Measurements from ENCODE around the gene TFAP2A.
A peak's percentile ranks its signal among the peaks of the same experiment; 100 is the strongest.

The TFAP2A gene

DNA sequence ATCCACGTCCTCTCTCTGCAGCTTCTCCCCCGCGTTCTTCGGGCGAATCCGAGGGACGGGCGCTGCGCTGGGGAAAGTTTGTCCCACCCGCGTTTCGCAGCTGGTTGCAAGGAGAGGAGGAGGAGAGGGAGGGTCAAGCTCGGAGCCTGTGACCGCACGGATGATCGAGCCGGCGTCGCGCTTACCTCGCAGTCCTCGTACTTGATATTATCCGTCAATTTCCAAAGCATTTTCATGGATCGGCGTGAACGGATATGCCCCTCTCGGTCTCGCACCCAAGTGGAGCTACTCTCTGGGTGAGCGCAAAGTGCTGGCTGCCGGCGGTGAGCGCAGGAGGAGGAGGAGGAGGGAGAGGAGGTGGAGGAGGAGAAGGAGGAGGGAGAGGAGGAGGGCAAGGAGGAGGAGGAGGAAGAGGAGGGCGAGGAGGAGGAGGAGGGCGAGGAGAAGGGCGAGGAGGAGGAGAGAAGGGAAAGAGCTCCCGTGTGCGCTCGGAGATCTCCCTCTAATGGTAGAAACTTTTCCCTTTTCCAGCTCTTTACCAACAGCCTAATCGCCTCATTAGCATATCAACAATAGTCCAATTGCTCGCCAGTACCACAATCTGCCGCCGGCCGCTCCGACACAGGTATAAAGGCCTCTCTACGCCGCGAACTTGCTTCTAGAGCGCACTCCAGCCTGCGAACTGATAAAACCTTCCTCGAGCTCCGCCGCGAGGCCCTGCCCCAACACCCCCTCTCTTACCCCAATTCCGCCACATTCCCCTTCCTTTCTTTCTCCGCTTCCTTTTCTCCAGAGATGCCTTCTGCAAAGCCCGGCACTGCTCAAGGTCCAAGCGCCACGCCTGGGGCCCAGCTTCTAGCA lies at the start of gene TFAP2A:
TSS of gene TFAP2A (minus strand) at position 319 of the 861 bp plus-strand sequence. CDS start at position 236, 83 bp downstream.
- DNase-seq, result no peak

DNA sequence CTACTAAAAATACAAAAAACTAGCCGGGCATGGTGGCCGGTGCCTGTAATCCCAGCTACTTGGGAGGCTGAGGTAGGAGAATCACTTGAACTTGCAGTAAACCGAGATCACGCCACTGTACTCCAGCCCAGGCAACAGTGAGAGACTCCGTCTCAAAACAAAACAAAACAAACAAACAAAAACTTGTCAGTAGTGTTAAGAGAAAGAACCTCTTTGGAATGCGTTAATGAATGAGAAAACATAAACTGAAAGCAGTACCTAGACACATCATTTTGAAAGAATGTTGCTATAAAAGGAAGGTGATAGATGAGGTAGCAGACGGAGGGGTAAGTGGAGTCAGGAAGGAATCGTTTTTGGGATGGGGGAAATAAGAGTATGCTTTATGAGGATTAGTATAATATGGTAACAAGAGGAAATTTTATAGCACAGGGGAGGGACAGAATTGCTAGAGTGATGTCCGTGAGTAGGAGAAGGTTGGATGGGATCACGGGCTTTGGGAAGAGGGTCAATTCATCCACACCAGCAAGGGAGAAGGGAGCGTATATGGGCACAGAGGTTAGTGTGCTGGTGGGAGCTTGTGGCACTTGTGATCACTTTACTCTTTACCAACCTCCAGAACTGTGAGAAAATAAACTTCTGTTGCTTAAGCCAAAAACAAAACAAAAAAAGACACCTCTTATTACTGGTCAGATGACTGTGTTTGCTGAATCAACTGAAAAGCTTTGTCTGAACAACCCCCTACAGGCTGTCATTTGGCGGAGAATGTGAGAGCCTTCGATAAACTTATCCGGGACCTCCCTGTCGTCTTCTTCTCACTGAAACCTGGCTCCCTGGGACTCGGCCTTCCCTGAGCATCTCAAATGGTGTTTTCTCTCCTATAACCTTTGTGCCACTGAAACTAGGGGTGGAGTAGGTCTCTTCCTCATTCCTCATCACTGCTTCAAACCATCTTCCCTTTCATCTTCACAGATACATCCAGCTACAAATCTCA lies 48.9 kb upstream of the TFAP2A start:
- no peak for DNase-seq

DNA sequence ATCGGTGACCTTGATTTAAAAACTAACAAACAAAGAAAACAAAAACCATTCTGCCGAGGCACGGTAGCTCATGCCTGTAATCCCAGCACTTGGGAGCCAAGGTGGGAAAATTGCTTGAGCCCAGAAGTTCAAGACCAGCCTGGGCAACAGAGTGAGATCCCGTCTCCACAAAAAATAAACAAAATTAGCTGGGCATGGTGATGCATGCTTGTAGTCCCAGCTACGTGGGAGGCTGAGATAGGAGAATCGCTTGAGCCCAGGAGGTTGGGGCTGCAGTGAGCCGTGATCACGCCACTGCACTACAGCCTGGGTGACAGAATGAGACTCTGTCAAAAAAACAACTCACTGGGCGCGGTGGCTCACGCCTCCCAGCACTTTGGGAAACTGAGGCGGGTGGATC lies 48.2 kb upstream of the TFAP2A start:
- DNase-seq, result no peak

DNA sequence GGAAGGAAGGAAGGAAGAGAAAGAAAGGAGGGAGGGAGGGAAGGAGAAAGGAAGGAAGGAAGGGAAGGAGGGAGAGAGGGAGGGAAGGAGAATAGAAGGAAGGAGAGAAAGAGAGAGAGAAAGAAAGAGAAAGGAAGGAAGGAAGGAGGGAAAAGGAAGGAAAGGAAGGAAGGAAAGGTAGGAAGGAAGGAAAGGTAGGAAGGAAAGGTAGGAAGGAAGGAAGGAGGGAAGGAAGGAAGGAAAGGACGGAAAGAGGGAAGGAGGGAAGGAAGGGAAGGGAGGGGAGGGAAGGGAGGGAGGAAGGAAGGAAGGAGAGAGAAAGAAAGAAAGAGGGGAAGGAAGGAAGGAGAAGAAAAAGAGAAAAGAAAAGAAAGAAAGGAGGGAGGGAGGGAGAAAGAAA lies 47.0 kb upstream of the TFAP2A start:
- DNase-seq, result no peak

DNA sequence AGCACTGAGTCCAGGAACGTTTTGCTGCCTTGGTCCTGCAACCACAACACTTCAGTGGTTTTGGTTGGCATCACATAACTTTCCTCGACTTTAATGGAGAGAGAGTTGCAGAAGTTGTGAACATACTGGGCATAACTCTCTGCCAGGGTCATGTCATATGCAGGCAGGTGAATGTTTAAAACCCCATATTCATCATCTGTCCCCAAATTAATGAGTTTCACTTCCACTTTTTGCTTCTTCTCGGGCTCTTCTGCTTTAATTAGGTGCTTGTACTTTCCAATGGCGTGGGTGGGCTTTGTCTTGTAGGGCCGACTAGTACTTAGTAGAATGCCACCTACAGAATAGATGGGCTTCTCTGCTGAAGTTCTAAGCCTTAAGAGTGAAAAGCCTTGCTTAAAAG lies 45.2 kb upstream of the TFAP2A start:
- no peak for DNase-seq

DNA sequence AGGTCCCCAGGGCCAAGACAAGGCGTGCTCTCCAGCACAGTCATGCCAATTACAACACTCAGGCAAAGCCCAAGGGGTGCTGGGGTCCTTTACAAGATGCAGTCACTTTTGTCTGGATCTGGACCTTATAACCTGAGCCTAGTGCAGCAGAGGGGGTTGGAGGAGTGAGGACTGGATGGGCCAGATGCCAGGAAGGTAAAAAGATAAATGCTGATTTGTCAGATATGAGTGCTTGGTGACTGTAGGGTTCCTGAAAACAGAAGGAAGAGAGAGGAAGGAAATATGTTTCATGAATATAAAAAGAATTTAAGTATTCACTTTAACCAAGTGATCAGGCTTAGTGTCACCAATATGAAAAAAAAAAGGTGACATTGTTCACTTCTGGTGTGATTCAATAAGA lies 43.4 kb upstream of the TFAP2A start:
- no peak for DNase-seq

DNA sequence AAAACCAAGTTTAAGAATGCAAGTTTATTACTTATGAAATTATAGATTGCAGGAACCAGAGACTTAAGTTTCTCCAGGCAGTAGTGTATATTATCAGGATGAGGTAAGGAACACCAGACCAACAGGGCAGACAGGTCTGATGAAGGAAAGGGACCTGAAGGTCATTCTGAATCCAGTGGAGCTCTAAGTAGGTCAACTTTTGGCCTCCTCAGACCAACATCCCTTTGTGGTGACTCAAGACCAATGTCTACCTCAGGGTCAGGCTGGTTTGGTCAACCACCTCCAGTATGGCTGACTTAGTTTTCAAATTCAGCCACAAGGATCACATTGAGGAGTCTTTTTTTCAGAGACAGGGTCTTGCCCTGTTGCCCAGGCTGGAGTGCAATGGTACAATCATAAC lies 38.7 kb upstream of the TFAP2A start:
- DNase-seq, result no peak

DNA sequence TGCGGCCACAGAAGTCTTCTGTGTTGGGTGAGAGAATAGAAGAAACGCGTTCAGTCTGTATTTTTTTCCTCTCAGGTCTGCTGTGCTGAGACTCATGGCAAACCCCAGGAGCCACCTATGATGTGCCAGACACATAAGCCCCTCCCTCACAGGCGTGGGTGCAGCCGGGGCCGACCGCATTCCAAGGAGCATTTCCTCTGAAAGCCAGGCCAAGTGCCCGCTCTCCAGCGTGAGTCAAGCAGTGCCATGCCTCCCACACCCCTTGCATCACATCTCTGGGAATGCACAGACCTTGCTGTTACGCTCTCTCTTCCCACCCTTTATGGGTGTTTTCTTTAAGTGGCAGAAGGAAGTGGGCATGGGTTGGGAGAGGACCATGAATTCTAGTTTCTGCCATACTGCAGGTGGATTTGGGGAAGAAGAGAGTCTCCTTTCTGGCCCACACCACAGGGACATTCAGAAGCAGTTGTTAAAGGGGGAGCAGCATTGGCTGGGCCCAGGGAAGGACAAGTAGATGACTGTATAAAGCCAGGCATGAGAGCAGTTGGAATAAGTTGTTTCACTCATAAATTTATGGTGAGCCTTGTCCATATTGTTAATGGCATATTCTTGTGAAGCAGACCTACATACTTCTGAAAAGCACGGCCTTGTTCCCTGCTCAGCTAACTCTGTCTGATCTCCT lies 37.1 kb upstream of the TFAP2A start:
- no peak for DNase-seq

DNA sequence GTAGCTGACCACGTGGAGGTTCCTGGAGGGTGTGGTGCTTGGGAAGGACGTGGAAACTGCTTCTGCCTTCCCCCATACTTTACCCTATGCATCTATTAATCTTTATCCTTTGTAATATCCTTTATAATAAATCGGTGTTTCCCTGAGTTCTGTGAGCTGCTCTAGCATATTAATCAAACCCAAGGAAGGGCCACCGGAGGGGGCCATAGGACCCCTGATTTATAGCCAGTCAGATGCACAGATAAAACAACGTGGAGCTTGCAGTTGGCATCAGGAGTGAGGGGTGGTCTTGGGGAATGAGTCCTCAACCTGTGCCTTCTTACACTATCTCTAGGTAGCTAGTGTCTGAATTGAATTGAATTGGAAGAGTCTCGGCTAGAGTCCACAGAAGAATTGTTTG lies 36.5 kb upstream of the TFAP2A start:
- DNase-seq, result no peak

DNA sequence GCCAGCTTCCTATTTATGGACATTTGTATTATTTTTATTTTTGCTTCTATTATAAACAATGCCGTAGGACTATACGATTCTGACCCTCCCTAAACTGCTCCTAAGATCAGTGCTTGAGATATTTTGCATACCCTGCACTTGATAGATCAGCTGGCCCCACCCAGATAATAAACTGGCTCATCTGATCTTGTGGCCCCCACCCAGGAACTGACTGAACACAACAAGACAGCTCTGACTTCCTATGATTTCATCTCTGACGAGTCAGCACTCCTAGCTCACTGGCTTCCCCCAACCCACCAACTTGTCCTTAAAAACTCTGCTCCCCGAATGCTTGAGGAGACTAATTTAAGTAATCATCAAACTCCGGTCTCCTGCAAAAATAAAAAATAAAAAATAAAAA lies 34.9 kb upstream of the TFAP2A start:
- DNase-seq, result no peak

DNA sequence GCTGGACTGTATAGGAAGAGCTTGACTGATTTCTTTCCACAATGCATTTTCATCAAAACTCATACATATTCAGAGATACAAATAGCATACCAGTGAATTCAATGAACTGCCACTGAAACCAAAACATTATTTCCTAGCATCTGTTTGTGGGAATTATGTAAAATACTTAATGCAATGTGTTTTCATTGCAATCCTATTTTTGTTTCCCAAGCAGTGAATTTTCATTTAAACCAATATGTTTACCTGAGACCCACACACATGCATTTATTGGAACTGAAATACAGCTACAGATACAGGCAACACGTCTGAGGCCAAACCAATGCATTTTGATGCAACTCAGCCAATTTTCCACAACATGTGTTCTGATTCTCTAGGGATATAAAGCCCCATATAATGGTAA lies 33.2 kb upstream of the TFAP2A start:
- DNase-seq, result no peak

DNA sequence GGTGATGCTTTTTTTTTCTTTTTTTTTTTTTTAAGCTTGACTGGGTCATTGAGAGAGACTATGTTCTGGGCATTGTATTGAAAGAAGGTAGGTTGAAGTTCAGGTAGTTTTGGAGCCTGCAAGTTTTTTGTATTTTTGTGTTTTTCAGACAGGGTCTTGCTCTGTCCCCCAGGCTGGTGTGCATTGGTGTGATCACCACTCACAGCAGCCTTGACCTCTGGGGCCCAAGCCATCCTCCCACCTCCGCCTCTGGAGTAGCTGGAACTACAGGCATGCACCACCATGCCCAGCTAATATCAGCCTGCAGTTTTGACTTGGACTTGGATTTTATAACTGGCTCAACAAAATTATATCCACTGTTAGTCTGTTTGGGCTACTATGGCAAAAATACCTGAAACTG lies 31.7 kb upstream of the TFAP2A start:
- DNase-seq, result no peak

DNA sequence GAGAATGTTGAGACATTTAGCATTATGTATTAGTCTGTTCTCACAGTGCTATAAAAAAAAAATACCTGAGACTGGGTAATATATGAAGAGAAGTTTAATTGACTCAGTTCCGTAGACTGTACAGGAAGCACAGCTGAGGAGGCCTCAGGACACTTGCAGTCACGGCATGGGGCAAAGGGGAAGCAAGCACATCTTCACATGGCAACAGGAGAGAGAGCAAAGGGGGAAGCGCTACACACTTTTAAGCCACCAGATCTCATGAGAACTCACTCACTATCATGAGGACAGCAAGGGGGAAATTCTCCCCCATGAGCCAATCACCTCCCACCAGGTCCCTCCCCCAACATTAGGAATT lies 26.8 kb upstream of the TFAP2A start:
- no peak for DNase-seq

DNA sequence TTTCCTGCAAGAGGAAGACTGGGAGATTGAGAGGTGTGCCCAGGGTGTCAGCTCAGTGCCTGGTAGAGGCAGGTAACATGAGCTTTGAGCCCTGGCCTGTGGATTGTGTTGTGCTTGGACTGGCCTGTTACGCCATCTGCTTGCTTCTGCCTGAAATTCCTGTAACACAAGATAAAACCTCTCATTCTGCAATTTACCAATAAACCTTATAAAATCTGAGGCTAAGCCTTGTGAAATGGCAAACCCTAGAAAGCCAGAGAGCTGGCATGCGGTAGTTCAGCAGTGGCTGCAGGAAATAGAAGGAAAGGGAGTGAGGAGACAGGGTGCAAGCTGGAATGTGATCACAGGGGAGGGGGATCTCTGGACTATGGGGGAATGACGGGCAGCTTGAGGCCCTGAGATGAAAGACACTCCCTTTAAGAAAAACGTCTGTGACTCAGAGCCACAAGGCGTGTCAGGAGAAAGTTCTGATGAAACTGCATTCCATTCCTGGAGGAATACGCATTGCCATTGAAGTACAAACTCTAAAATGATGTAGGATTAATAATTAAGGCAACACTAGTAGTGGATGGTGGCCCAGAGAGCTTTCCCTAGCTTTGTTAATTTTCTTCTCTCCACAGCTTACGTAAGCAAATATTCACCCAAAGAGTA lies 26.3 kb upstream of the TFAP2A start:
- no peak for DNase-seq

DNA sequence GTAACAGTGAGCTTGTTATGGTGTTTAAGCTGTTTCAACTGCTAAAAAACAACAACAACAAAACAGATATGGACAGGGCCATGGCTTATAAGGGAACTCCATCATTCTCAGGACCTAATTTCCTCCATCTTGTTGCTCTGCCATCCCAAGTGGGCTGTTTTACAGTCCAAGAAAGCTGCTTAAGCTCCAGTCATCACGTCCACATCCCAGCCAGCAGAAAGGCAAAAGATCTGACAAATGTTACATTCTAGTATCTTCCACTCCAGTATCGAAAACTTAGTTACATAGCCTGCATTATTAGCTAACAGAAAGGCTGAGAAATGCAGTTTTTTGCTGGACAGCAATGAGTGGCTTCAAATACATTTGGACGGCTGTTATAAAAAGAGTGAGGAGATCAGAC lies 23.0 kb upstream of the TFAP2A start:
- no peak for DNase-seq

DNA sequence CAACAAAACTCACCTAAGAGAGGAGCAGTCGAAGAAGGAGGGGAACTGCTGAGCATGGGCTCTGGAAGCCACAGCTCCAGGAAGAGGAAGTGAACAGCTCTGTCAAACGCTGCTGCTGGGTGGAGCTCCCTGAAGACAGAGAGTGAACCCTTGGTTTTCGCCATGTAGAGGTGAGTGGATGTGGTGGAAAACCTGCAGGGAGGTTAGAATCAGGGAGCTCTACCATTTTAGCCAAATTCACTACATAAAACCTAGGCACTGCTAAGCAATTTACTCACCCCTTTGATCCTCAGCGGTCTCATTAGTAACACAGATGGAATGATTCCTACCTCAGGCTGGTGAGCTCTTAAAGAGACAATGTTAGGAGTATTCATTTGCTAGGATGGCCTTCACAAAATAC lies 19.4 kb upstream of the TFAP2A start:
- peak; percentile 75 to 77 for DNase-seq

DNA sequence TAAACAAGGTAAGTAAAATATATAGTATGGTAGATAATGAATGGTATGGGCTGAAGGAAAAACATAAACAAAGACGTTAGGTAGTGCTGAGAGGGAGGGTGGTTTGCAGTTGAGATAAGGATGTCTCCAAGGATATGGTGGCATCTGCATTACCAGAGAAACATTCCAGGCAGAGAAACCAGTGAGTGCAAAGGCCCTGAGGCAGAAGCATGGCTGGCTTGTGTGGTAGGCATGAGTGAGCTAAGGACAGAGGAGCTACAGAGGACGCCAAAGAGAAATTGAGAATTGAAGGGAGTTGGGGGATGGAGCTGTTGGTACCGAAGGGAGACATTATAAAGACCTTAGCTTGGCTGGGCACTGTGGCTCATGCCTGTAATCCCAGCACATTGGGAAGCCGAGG lies 18.4 kb upstream of the TFAP2A start:
- DNase-seq, result no peak

DNA sequence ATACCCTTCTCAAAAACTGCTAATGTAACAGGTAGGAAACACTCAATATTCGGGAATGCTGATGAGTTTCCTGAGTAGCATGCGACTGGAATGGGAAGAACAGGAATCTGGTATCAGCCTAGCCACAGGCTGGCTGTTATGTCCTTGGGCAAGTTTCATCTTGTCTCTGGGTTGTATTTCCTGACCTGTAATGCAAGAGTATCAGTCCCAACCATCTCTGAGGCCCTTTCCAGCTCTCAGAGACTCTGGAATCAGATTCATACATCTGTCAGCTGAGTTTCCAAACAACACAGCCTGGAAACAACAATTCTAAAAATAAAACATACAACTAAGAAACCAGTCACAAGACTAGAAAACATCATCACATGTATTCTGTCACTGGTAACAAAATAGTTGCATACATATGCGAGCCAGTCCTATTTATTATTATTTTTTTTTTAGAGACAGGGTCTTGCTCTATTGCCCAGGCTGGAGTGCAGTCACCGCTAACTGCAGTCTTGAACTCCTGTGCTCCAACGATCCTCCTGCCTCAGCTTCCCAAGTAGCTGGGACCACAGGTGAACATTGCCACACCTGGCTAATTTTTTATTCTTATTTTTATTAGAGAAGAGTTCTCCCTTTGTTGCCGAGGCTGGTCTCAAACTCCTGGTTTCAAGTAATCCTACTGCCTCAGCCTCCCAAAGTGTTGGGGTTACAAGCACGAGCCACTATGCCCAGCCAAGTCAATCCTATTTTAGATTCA lies 16.7 kb upstream of the TFAP2A start:
- DNase-seq, result no peak

DNA sequence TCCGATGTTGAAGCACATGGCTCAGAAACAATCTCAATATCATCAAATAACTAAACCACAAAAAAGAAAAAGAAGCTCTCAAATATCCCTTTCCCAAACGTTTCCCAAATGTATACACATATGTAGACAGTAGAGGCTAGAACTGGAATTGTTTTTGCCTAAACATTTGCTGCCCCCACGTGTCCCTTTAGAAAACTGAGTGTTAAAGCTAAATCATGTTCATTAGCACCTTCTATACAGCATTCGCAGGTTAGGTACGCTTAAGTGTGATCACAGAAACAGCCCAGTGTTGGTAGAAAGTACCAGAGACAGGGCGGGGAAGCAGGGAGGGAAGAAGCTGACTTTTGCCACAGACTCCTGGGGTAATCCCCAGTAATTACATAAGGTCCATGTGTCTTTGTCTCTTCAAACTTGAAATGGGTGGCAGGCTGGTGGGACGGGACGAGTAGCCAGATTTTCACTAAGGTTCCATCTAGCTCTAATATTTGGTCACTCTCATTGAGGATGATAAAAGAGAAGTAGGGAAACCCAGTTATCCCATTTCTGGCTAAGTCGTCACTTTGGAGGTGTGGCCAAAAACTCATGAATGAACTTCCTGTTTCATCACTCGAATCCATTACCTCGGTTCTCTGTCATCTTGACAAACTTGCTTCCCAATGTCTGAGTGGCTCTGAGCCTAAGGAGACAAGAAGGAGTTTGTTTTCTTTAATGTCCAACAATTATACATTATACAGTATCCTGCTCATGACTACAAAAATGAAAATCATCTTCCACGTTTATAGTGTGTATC lies 15.0 kb upstream of the TFAP2A start:
- peak; percentile 72 to 85 for DNase-seq

DNA sequence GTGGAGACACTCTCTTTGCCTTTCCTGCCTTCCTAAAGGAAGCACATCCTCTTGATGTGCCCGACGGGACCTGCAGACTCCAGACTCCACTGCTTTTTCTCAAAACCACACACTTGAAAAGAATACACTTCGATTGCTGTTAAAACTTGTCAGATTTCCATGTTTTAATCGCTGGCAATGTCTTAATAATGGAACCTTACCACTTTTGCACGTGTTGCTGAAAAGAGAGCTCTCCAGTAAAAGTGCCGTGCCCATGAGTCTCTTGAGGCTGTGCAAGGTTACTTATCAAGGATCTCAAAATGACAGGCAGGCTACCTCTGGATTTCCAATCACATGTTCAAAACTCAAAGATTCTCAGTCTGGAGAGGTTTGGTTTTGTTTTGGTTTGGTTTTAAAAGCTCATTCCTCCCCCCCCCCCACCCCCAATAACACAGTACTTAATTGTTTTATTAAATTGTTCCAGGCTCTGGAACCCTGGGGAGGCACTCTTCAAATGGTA lies 12.0 kb upstream of the TFAP2A start:
- no peak for DNase-seq
